Loucy (cell line): Measurements from ENCODE around the gene NAB2.

Experiments
- H2AFZ ChIP-seq: fragments of 200-600 bp; sonication (generic); 2 replicates; pipeline ENCODE4 v1.6.0; 2016; ENCODE audit warnings: antibody characterized with exemption, mild to moderate bottlenecking, low read length, moderate library complexity
- H3F3A ChIP-seq: fragments of 200-600 bp; 2 replicates; pipeline ENCODE4 v1.6.0; 2016; ENCODE audit warnings: antibody characterized with exemption, low read depth, mild to moderate bottlenecking
- H3K27me3 ChIP-seq: fragments of 200-600 bp; sonication (generic); 2 replicates; pipeline ENCODE4 v1.6.1; 2014; ENCODE audit warnings: low read length, mild to moderate bottlenecking; ENCODE audit not compliant: insufficient read depth, poor library complexity, severe bottlenecking
- H3K36me3 ChIP-seq: fragments of 200-600 bp; sonication (generic); 2 replicates; pipeline ENCODE4 v1.6.1; 2016; ENCODE audit warnings: low read length; ENCODE audit not compliant: insufficient read depth
- H3K4me1 ChIP-seq: fragments of 200-600 bp; sonication (generic); 2 replicates; pipeline ENCODE4 v1.5.1; 2014; ENCODE audit warnings: low read length, mild to moderate bottlenecking; ENCODE audit not compliant: insufficient read depth, poor library complexity, severe bottlenecking
- H3K4me2 ChIP-seq: fragments of 200-600 bp; sonication (generic); 2 replicates; pipeline ENCODE4 v1.6.0; 2014; ENCODE audit warnings: antibody characterized with exemption, low read length, low read depth, mild to moderate bottlenecking; ENCODE audit not compliant: poor library complexity, severe bottlenecking
- H3K4me3 ChIP-seq: fragments of 200-600 bp; sonication (generic); 2 replicates; pipeline ENCODE4 v1.5.1; 2014; ENCODE audit warnings: low read length, mild to moderate bottlenecking, mixed read lengths; ENCODE audit not compliant: poor library complexity, severe bottlenecking
- H3K79me2 ChIP-seq: fragments of 200-600 bp; sonication (generic); 2 replicates; pipeline ENCODE4 v1.6.1; 2014; ENCODE audit warnings: low read length; ENCODE audit not compliant: insufficient read depth
- H3K9ac ChIP-seq: fragments of 200-600 bp; sonication (generic); 2 replicates; pipeline ENCODE4 v1.6.0; 2014; ENCODE audit warnings: mild to moderate bottlenecking, low read depth, low read length, moderate library complexity; ENCODE audit not compliant: poor library complexity, severe bottlenecking
- H3K9me2 ChIP-seq: fragments of 200-600 bp; sonication (generic); replicated peaks from 2 replicates; pipeline ENCODE4 v1.6.1; 2016; ENCODE audit warnings: low read depth, low read length, mixed read lengths
- H3K9me3 ChIP-seq: fragments of 200-600 bp; sonication (generic); 2 replicates; pipeline ENCODE4 v1.6.1; 2014; ENCODE audit warnings: mild to moderate bottlenecking, antibody characterized with exemption, low read length, low read depth; ENCODE audit not compliant: insufficient read depth
- H4K20me1 ChIP-seq: fragments of 200-600 bp; sonication (generic); 2 replicates; pipeline ENCODE4 v1.6.0; 2014; ENCODE audit warnings: antibody characterized with exemption, low read length, mild to moderate bottlenecking; ENCODE audit not compliant: insufficient read depth, poor library complexity, severe bottlenecking
- CTCF ChIP-seq: fragments of 200-600 bp; sonication (generic); conservative IDR thresholded peaks from 2 replicates; pipeline ENCODE4 v1.5.1; 2014; ENCODE audit warnings: mild to moderate bottlenecking, antibody characterized with exemption, low read length
- EZH2phosphoT487 ChIP-seq: fragments of 200-600 bp; IDR thresholded peaks from 2 replicates; pipeline ENCODE4 v1.6.1; 2018; ENCODE audit warnings: antibody characterized with exemption, mild to moderate bottlenecking, moderate library complexity, borderline replicate concordance

NAB2 gene

GRCh38 chr12:57130941-57131340 lies 42.0 kb downstream of the NAB2 start:
- Histone ChIP-seq H3K36me3 (no peaks in the 10 kb centered on the region), H3K9me3 (no peaks in the 10 kb centered on the region), H4K20me1 (no peaks in the 10 kb centered on the region), H3K4me1 (peaks cover 29% of the 10 kb centered on the region), H2AFZ (no peak overlapping the region), H3K27me3 (no peaks in the 10 kb centered on the region), H3K4me3 (no peak overlapping the region), H3K9me2 (no peaks in the 10 kb centered on the region), H3F3A (no peaks in the 10 kb centered on the region; the same call in 1 of the 2 replicates), H3K79me2 (no peaks in the 10 kb centered on the region), H3K4me2 (no peak overlapping the region), H3K9ac (no peak overlapping the region)
- TF ChIP-seq EZH2phosphoT487 (no peak), CTCF (no peak)

- Histone ChIP-seq H2AFZ (no peak overlapping the region), H3K4me2 (peak overlapping the region; percentile 14), H4K20me1 (no peaks in the 10 kb centered on the region), H3K9me2 (no peaks in the 10 kb centered on the region), H3K4me1 (peaks cover 22% of the 10 kb centered on the region), H3F3A (no peaks in the 10 kb centered on the region), H3K27me3 (no peaks in the 10 kb centered on the region), H3K4me3 (no peak overlapping the region), H3K9ac (no peak overlapping the region), H3K36me3 (no peaks in the 10 kb centered on the region), H3K9me3 (no peaks in the 10 kb centered on the region), H3K79me2 (no peaks in the 10 kb centered on the region)
- no peak for TF ChIP-seq CTCF
- no peak for TF ChIP-seq EZH2phosphoT487
These were observed 43.2 kb downstream of the NAB2 start for GRCh38 chr12:57131896-57132744.

GRCh38 chr12:57133013-57133569 lies 44.2 kb downstream of the NAB2 start:
- no peak for TF ChIP-seq CTCF
- TF ChIP-seq EZH2phosphoT487, result no peak
- peak overlapping the region; percentile 20 for H3K4me2 ChIP-seq
- H3K9me2 ChIP-seq, result no peaks in the 10 kb centered on the region
- H2AFZ ChIP-seq, result no peak overlapping the region
- H4K20me1 ChIP-seq, result no peaks in the 10 kb centered on the region
- no peaks in the 10 kb centered on the region for H3K79me2 ChIP-seq
- H3K9me3 ChIP-seq, result no peaks in the 10 kb centered on the region
- no peaks in the 10 kb centered on the region for H3K27me3 ChIP-seq
- peaks cover 12% of the 10 kb centered on the region for H3K4me1 ChIP-seq
- H3K36me3 ChIP-seq, result no peaks in the 10 kb centered on the region
- H3K4me3 ChIP-seq, result no peak overlapping the region
- no peaks in the 10 kb centered on the region for H3F3A ChIP-seq
- H3K9ac ChIP-seq, result no peak overlapping the region
